WTC11 (cell line): ENCODE data around the gene MED27.

Experiments used
- ELF4 ChIP-seq: sonication (generic); formaldehyde crosslinking; IDR thresholded peaks from 2 replicates; pipeline ENCODE4 v1.8.1; 2022; ENCODE audit warnings: low read depth, mild to moderate bottlenecking, moderate library complexity, missing genetic modification reagents
- FOXP1 ChIP-seq: sonication (generic); formaldehyde crosslinking; IDR thresholded peaks from 2 replicates; pipeline ENCODE4 v1.8.0; 2022; ENCODE audit warnings: missing genetic modification reagents, mild to moderate bottlenecking, moderate library complexity, borderline replicate concordance
- NR3C1 ChIP-seq: sonication (generic); formaldehyde crosslinking; conservative IDR thresholded peaks from 2 replicates; pipeline ENCODE4 v1.8.1; 2023; ENCODE audit warnings: low read depth, mild to moderate bottlenecking, missing genetic modification reagents
- SMAD4 ChIP-seq: sonication (generic); formaldehyde crosslinking; IDR thresholded peaks from 2 replicates; pipeline ENCODE4 v1.8.0; 2022; ENCODE audit warnings: mild to moderate bottlenecking, missing genetic modification reagents
- TCF7 ChIP-seq: sonication (generic); formaldehyde crosslinking; IDR thresholded peaks from 2 replicates; pipeline ENCODE4 v1.8.0; 2022; ENCODE audit warnings: mild to moderate bottlenecking, low read depth, missing genetic modification reagents, moderate library complexity
- TP53 ChIP-seq: sonication (generic); formaldehyde crosslinking; IDR thresholded peaks from 2 replicates; pipeline ENCODE4 v1.8.1; 2023; ENCODE audit warnings: mild to moderate bottlenecking, missing genetic modification reagents
- ZNF263 ChIP-seq: sonication (generic); formaldehyde crosslinking; IDR thresholded peaks from 2 replicates; pipeline ENCODE4 v1.8.1; 2022; ENCODE audit warnings: low read depth, mild to moderate bottlenecking, moderate library complexity, missing genetic modification reagents
- TF ChIP-seq, protein P1 (sequence below): fragments of 200-600 bp; IDR thresholded peaks from 2 replicates; pipeline ENCODE4 v1.8.0; 2022; ENCODE audit warnings: antibody characterized with exemption
- TF ChIP-seq, protein P2 (sequence below): sonication (generic); formaldehyde crosslinking; IDR thresholded peaks from 2 replicates; pipeline ENCODE4 v1.8.1; 2022; ENCODE audit warnings: missing genetic modification reagents, borderline replicate concordance

DNA sequence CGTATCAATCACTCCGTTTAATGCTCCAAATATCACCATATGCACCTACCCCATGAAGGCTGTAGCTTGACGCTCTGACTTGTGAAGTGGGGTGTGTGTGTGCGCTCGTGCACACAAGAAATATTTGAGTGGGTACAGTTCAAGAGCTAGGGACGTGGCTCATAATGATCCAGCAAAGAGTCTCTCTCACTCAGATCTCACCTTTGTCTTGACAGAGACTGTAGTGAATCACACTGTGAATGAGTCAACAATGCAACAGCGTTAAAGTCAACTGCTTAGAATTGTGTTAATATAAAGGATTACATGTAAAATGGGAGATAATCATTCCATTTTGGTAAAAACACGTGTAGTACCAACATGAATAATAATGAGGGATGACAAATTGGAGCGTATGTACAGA lies 119.4 kb downstream of the MED27 start:
- no peak for TF ChIP-seq FOXP1 (CRISPR knock-in tag)
- TF ChIP-seq ELF4 (CRISPR knock-in tag), result no peak
- no peak for TF ChIP-seq TCF7
- TF ChIP-seq, protein P1, sequence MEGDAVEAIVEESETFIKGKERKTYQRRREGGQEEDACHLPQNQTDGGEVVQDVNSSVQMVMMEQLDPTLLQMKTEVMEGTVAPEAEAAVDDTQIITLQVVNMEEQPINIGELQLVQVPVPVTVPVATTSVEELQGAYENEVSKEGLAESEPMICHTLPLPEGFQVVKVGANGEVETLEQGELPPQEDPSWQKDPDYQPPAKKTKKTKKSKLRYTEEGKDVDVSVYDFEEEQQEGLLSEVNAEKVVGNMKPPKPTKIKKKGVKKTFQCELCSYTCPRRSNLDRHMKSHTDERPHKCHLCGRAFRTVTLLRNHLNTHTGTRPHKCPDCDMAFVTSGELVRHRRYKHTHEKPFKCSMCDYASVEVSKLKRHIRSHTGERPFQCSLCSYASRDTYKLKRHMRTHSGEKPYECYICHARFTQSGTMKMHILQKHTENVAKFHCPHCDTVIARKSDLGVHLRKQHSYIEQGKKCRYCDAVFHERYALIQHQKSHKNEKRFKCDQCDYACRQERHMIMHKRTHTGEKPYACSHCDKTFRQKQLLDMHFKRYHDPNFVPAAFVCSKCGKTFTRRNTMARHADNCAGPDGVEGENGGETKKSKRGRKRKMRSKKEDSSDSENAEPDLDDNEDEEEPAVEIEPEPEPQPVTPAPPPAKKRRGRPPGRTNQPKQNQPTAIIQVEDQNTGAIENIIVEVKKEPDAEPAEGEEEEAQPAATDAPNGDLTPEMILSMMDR, result no peak
- no peak for TF ChIP-seq SMAD4 (CRISPR knock-in tag)
- TF ChIP-seq TP53 (CRISPR knock-in tag), result no peak
- TF ChIP-seq, protein P2, sequence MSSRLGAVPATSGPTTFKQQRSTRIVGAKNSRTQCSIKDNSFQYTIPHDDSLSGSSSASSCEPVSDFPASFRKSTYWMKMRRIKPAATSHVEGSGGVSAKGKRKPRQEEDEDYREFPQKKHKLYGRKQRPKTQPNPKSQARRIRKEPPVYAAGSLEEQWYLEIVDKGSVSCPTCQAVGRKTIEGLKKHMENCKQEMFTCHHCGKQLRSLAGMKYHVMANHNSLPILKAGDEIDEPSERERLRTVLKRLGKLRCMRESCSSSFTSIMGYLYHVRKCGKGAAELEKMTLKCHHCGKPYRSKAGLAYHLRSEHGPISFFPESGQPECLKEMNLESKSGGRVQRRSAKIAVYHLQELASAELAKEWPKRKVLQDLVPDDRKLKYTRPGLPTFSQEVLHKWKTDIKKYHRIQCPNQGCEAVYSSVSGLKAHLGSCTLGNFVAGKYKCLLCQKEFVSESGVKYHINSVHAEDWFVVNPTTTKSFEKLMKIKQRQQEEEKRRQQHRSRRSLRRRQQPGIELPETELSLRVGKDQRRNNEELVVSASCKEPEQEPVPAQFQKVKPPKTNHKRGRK (CRISPR knock-in tag), result no peak
- TF ChIP-seq ZNF263 (CRISPR knock-in tag), result no peak
- no peak for TF ChIP-seq NR3C1 (CRISPR knock-in tag)
